C4-2B (cell line): ENCODE measurements around the gene ASB18.

Experiments used
- ZFX ChIP-seq: fragments of 450-650 bp; IDR thresholded peaks from 2 replicates; pipeline ENCODE4 v1.6.1; 2017
- TF ChIP-seq, protein P1 (sequence below): fragments of 450-650 bp; conservative IDR thresholded peaks from 2 replicates; pipeline ENCODE4 v1.5.1; 2017; ENCODE audit warnings: mild to moderate bottlenecking

DNA sequence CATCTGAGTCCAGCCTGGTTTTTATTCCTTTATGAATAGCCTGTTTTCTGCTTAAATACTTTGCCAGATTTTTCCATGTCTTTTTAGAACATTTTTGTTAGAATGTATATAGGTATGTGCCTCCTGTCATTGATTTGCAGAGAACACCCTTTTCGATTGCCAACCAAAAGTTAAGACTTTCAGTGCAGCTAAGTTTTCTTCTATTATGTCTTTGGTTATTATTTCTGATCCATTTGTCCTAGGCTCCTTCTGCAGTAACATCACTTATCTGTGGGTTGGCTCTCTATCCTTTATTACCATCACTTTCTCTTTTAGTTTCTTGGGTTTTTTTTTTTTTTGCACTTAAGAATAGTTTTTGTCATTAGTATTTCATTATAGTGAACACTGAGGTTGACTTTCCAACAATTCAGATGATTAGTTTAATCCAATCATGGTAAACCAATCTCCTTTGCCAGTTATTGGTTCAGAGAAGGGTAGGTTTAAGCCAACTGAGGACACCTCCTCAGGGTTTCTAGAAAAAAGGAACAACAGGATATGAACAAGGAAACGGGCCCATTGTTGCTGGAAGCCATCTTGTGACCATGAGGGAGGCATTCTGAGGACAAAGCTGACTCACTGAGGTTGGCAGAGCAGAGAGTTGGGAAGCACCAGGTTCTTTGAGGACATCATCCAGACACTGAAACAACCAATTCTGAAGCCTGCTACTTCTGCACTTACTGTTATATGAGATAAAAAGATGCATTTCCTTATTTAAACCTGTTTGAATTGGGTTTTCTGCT lies 58.1 kb downstream of the ASB18 start:
- TF ChIP-seq, protein P1, sequence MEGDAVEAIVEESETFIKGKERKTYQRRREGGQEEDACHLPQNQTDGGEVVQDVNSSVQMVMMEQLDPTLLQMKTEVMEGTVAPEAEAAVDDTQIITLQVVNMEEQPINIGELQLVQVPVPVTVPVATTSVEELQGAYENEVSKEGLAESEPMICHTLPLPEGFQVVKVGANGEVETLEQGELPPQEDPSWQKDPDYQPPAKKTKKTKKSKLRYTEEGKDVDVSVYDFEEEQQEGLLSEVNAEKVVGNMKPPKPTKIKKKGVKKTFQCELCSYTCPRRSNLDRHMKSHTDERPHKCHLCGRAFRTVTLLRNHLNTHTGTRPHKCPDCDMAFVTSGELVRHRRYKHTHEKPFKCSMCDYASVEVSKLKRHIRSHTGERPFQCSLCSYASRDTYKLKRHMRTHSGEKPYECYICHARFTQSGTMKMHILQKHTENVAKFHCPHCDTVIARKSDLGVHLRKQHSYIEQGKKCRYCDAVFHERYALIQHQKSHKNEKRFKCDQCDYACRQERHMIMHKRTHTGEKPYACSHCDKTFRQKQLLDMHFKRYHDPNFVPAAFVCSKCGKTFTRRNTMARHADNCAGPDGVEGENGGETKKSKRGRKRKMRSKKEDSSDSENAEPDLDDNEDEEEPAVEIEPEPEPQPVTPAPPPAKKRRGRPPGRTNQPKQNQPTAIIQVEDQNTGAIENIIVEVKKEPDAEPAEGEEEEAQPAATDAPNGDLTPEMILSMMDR: no peak
- no peak for TF ChIP-seq ZFX
